ENCODE measurements around the gene MINPP1. TPM values are rescaled to one million over a fixed set of nuclear protein-coding genes. Genes with fewer than 3 reads are reported as not detected.

The MINPP1 gene
- total and polyA plus RNA-seq, 2 donors from 2014 or later: 13.1 to 15.7 TPM

- Histone ChIP-seq H3K4me3 (ENCODE audit: low read length in 3 of 3) (no peak overlapping the region), H3K36me3 (ENCODE audit: control insufficient read depth in 2 of 3, insufficient read depth in 3 of 3, low read length in 3 of 3) (no peaks in the 10 kb centered on the region), H3K4me1 (ENCODE audit: control insufficient read depth in 2 of 3, insufficient read depth in 2 of 3, low read depth in 1 of 3, low read length in 3 of 3) (peaks cover 0 to 14% (median 0%) of the 10 kb centered on the region in 3 donors), H3K27ac (ENCODE audit: low read depth in 2 of 2, low read length in 2 of 2) (no peak overlapping the region), H3K27me3 (ENCODE audit: control insufficient read depth, insufficient read depth, low read length) (no peaks in the 10 kb centered on the region), H3K9ac (ENCODE audit: low read length in 3 of 3) (no peak overlapping the region), H3K9me3 (ENCODE audit: control insufficient read depth in 2 of 3, insufficient read depth in 1 of 3, low read length in 3 of 3) (no peaks in the 10 kb centered on the region)
- FAIRE-seq (no peak), DNase-seq (no peak)
- intact Hi-C loops (cut with DNase I): no loop called here
- TF ChIP-seq CTCF (IDR thresholded peaks at IDR 0.05; ENCODE audit: borderline replicate concordance, extremely low read depth, insufficient read depth): no peak
These were observed 89.5 kb downstream of the MINPP1 start for GRCh38 chr10:87594181-87594580.

- Histone ChIP-seq H3K4me1 (ENCODE audit: control insufficient read depth in 2 of 3, insufficient read depth in 2 of 3, low read depth in 1 of 3, low read length in 3 of 3) (peaks cover 0 to 14% (median 0%) of the 10 kb centered on the region in 3 donors), H3K27ac (ENCODE audit: low read depth in 2 of 2, low read length in 2 of 2) (no peak overlapping the region), H3K4me3 (ENCODE audit: low read length in 3 of 3) (no peak overlapping the region), H3K9ac (ENCODE audit: low read length in 3 of 3) (no peak overlapping the region), H3K27me3 (ENCODE audit: control insufficient read depth, insufficient read depth, low read length) (no peaks in the 10 kb centered on the region), H3K36me3 (ENCODE audit: control insufficient read depth in 2 of 3, insufficient read depth in 3 of 3, low read length in 3 of 3) (no peaks in the 10 kb centered on the region), H3K9me3 (ENCODE audit: control insufficient read depth in 2 of 3, insufficient read depth in 1 of 3, low read length in 3 of 3) (no peaks in the 10 kb centered on the region)
- no peak for DNase-seq
- no peak for TF ChIP-seq CTCF (IDR thresholded peaks at IDR 0.05; ENCODE audit: borderline replicate concordance, extremely low read depth, insufficient read depth)
- FAIRE-seq: no peak
- intact Hi-C loops (cut with DNase I): no loop called here
These were observed 90.2 kb downstream of the MINPP1 start for GRCh38 chr10:87594864-87595263.

- FAIRE-seq (no peak), DNase-seq (no peak)
- intact Hi-C loops (cut with DNase I): no loop called here
- Histone ChIP-seq H3K9ac (ENCODE audit: low read length in 3 of 3) (no peak overlapping the region), H3K4me1 (ENCODE audit: control insufficient read depth in 2 of 3, insufficient read depth in 2 of 3, low read depth in 1 of 3, low read length in 3 of 3) (peaks cover 0 to 13% (median 0%) of the 10 kb centered on the region in 3 donors), H3K27me3 (ENCODE audit: control insufficient read depth, insufficient read depth, low read length) (no peaks in the 10 kb centered on the region), H3K36me3 (ENCODE audit: control insufficient read depth in 2 of 3, insufficient read depth in 3 of 3, low read length in 3 of 3) (no peaks in the 10 kb centered on the region), H3K27ac (ENCODE audit: low read depth in 2 of 2, low read length in 2 of 2) (no peak overlapping the region), H3K4me3 (ENCODE audit: low read length in 3 of 3) (no peak overlapping the region), H3K9me3 (ENCODE audit: control insufficient read depth in 2 of 3, insufficient read depth in 1 of 3, low read length in 3 of 3) (no peaks in the 10 kb centered on the region)
- no peak for TF ChIP-seq CTCF (IDR thresholded peaks at IDR 0.05; ENCODE audit: borderline replicate concordance, extremely low read depth, insufficient read depth)
These were observed 91.7 kb downstream of the MINPP1 start for GRCh38 chr10:87596351-87596750.

GRCh38 chr10:87598700-87599099 is 94.0 kb downstream of the MINPP1 start:
- H3K4me3 ChIP-seq (ENCODE audit: low read length in 3 of 3): no peak overlapping the region
- DNase-seq (no peak), FAIRE-seq (no peak)
- no peak for TF ChIP-seq CTCF (IDR thresholded peaks at IDR 0.05; ENCODE audit: borderline replicate concordance, extremely low read depth, insufficient read depth)
- intact Hi-C loops (cut with DNase I): no loop called here
- H3K9ac ChIP-seq (ENCODE audit: low read length in 3 of 3): no peak overlapping the region
- H3K27me3 ChIP-seq (ENCODE audit: control insufficient read depth, insufficient read depth, low read length): no peaks in the 10 kb centered on the region
- no peaks in the 10 kb centered on the region for H3K36me3 ChIP-seq (ENCODE audit: control insufficient read depth in 2 of 3, insufficient read depth in 3 of 3, low read length in 3 of 3)
- H3K4me1 ChIP-seq (ENCODE audit: control insufficient read depth in 2 of 3, insufficient read depth in 2 of 3, low read depth in 1 of 3, low read length in 3 of 3): peaks cover 0 to 10% (median 0%) of the 10 kb centered on the region in 3 donors
- H3K9me3 ChIP-seq (ENCODE audit: control insufficient read depth in 2 of 3, insufficient read depth in 1 of 3, low read length in 3 of 3): no peaks in the 10 kb centered on the region
- no peak overlapping the region for H3K27ac ChIP-seq (ENCODE audit: low read depth in 2 of 2, low read length in 2 of 2)
